Duodenal mucosa (tissue), 2 donors: ENCODE measurements around the gene TBC1D14.
A peak's percentile ranks its signal among the peaks of the same experiment; 100 is the strongest.

Experiments
- H3K27ac ChIP-seq: one replicate; pipeline ENCODE4 v1.7.0; 2013; ENCODE audit warnings: low read depth, low read length
- H3K27me3 ChIP-seq, 2 donors: one replicate each; pipeline ENCODE4 v1.7.0; 2013; ENCODE audit warnings: low read length in 2 of 2, control low read depth in 1 of 2; ENCODE audit not compliant: insufficient read depth in 2 of 2, control insufficient read depth in 1 of 2
- H3K36me3 ChIP-seq, 2 donors: one replicate each; pipeline ENCODE4 v1.7.0; 2013; ENCODE audit warnings: low read length in 2 of 2, control low read depth in 1 of 2; ENCODE audit not compliant: insufficient read depth in 2 of 2, control insufficient read depth in 1 of 2
- H3K4me1 ChIP-seq, 2 donors: one replicate each; pipeline ENCODE4 v1.7.0; 2013; ENCODE audit warnings: low read length in 2 of 2, control low read depth in 1 of 2; ENCODE audit not compliant: insufficient read depth in 2 of 2, control insufficient read depth in 1 of 2
- H3K4me3 ChIP-seq, 2 donors: one replicate each; pipeline ENCODE4 v1.7.0; 2013; ENCODE audit warnings: low read length in 2 of 2, low read depth in 1 of 2
- H3K9ac ChIP-seq, 2 donors: one replicate each; pipeline ENCODE4 v1.7.0; 2013; ENCODE audit warnings: low read length in 2 of 2, low read depth in 1 of 2
- H3K9me3 ChIP-seq, 2 donors: one replicate each; pipeline ENCODE4 v1.7.0; 2013; ENCODE audit warnings: low read length in 2 of 2, control low read depth in 1 of 2; ENCODE audit not compliant: control insufficient read depth in 1 of 2

TBC1D14 gene, protein sequence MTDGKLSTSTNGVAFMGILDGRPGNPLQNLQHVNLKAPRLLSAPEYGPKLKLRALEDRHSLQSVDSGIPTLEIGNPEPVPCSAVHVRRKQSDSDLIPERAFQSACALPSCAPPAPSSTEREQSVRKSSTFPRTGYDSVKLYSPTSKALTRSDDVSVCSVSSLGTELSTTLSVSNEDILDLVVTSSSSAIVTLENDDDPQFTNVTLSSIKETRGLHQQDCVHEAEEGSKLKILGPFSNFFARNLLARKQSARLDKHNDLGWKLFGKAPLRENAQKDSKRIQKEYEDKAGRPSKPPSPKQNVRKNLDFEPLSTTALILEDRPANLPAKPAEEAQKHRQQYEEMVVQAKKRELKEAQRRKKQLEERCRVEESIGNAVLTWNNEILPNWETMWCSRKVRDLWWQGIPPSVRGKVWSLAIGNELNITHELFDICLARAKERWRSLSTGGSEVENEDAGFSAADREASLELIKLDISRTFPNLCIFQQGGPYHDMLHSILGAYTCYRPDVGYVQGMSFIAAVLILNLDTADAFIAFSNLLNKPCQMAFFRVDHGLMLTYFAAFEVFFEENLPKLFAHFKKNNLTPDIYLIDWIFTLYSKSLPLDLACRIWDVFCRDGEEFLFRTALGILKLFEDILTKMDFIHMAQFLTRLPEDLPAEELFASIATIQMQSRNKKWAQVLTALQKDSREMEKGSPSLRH

DNA sequence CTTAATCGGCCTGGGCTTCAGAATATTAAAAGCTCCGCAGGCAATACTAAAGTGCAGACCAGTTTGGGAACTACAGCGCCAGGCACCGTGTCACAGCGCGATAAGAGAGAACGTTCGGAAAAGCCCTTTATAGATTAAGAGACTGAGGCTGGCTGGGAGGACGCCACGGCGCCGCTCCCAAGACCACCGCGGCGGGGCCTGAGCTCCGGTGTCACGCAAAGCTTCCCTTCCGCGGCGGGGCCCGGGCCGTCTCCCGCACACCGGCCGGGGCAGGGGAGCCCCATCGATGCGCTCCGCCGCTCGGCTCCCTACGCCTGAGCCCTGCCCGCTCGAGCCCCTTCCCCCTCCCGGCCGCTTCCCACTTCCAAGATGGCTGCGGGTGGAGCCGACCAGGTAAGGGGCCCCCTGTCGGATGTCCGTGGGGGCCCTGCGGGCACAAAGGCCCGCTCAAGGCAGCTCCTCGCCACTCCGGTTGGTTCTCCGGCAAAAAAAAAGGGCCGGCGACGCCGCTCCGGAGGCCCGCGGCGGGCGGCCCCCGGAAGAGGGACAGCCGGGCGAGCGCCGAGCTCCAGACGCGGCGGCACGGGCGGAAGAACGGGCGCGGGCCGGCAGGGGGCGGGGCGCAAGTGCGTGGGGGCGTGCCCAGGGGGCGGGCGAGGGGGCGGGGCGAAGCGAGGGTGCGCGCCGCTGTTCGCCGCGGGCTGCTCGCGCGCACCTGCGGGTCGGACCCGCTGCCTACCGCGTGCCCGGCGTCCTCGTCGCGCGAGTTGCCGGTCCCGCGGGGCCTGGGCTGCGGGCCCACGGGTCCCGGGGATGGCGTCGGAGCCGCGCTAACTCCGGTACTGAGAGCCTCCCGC lies at the start of gene TBC1D14:
Gene TBC1D14 (plus strand): TSS at position 714 of the 857 bp plus-strand sequence. CDS start 13,564 bp downstream, outside the sequence.
- Histone ChIP-seq H3K36me3 (no peaks in the 10 kb centered on the region), H3K27me3 (no peaks in the 10 kb centered on the region), H3K4me3 (peak within 1 kb of the TSS; percentile 83 to 88), H3K4me1 (peaks cover 29 to 31% of the 10 kb centered on the region in 2 donors), H3K9ac (peak within 1 kb of the TSS; percentile 63 to 75), H3K27ac (peak within 1 kb of the TSS; percentile 97), H3K9me3 (no peaks in the 10 kb centered on the region)

DNA sequence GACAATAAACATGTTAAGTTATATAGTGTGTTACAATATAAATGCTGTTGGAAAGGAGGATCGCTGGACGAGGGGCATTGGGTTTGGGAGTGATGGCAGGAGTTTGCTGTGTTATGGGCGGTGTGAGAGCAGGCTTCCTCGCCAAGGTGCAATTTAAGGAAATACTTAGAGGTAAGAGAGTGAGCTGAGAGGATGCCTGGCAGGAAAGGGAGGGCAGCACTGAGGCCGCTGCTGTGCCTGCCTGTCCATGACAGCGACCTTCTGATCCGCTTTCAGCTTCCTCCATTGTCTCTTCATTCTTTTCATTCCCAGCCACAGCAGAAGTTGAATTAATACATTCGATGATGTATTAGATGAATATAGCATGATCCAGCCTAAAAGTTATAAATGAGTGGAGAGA lies 41.2 kb upstream of the TBC1D14 start:
- peaks cover 24 to 62% of the 10 kb centered on the region in 2 donors for H3K36me3 ChIP-seq
- no peaks in the 10 kb centered on the region for H3K27me3 ChIP-seq
- H3K9ac ChIP-seq, result no peak overlapping the region
- H3K4me3 ChIP-seq, result no peak overlapping the region
- H3K27ac ChIP-seq, result no peak overlapping the region
- H3K4me1 ChIP-seq, result no peaks in the 10 kb centered on the region
- no peaks in the 10 kb centered on the region for H3K9me3 ChIP-seq

DNA sequence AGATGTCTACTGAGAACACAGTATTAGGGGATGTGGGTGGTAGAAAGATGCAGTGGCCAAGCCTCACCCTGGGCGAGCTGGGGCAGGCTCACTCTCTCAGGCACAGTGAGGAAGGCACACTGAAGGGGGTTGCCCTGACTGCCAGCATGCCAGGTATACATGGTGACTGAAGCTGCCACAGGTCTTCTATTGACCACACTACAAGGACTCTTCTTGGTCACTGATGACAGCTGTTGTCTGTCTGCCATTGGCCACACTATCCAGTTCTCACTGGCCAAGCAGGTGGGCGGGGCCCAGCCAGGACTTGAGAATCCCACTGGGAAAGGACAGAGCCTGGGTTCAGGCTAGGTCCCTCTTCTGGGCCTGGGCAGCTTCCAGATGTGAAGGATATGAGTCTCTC lies 39.7 kb upstream of the TBC1D14 start:
- no peaks in the 10 kb centered on the region for H3K27me3 ChIP-seq
- no peak overlapping the region for H3K9ac ChIP-seq
- H3K9me3 ChIP-seq, result no peaks in the 10 kb centered on the region
- H3K4me3 ChIP-seq, result no peak overlapping the region
- peaks cover 0 to 2% of the 10 kb centered on the region in 2 donors for H3K4me1 ChIP-seq
- no peak overlapping the region for H3K27ac ChIP-seq
- H3K36me3 ChIP-seq, result peaks cover 21 to 66% of the 10 kb centered on the region in 2 donors

DNA sequence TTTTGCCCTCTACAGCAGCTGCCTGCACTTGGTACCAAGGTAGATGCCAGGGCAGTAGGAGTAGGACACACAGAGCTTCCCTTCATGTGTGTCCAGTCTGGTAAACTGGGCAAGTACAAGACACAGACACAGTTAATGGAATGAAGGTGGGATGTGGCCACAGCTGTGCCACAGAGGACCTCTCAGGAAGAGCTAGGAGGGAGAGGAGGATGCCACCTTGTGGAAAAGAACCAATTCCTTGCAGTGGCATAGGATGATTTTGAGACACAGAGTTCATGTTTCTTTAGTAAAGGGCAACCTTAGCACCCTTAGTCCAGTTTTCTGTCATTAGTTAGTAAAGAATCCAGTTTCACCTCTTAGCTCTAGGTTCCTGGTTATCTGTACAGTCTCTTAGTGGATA lies 36.3 kb upstream of the TBC1D14 start:
- Histone ChIP-seq H3K36me3 (peaks cover 19 to 68% of the 10 kb centered on the region in 2 donors), H3K27ac (no peak overlapping the region)

DNA sequence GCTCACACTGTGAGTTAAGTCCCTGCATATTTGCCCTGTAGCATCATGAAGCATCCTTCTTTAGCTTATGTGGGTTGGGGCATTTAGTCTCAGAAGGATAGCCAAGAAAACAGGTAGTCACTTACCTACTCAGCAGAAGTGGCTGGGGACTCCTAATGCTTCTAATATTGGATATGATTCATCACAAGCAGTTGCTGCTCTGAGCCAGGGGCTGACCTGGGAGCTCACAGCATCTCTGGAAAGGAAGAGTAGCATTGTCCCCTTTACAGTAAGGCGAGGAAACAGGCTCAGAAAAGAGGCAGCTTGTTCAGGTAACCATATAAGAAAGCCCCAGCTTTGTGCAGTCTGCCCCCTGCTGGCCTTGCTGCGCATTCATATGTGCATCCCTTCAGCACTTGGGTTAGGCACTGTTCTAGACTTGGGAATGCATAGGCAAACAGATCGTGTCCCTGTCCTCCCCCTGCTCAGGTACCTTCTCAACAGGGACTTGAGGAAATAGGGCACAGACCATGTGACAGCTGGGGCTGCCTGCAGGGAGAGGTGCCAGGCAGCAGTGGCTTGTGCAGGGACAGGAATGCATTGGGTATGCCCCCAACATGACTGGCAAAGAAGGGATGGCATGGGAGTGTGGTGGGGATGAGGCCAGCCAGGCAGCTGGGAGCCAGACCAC lies 35.7 kb upstream of the TBC1D14 start:
- H3K4me1 ChIP-seq, result peaks cover 0 to 5% of the 10 kb centered on the region in 2 donors
- no peaks in the 10 kb centered on the region for H3K9me3 ChIP-seq
- H3K36me3 ChIP-seq, result peaks cover 26 to 72% of the 10 kb centered on the region in 2 donors
- H3K4me3 ChIP-seq, result no peak overlapping the region
- no peaks in the 10 kb centered on the region for H3K27me3 ChIP-seq
- H3K9ac ChIP-seq, result no peak overlapping the region
- no peak overlapping the region for H3K27ac ChIP-seq

More for the DNA sequence above, 36.3 kb upstream of the TBC1D14 start:
- Histone ChIP-seq H3K9ac (no peak overlapping the region), H3K4me1 (peaks cover 0 to 5% of the 10 kb centered on the region in 2 donors), H3K4me3 (no peak overlapping the region), H3K27me3 (no peaks in the 10 kb centered on the region), H3K9me3 (no peaks in the 10 kb centered on the region)

DNA sequence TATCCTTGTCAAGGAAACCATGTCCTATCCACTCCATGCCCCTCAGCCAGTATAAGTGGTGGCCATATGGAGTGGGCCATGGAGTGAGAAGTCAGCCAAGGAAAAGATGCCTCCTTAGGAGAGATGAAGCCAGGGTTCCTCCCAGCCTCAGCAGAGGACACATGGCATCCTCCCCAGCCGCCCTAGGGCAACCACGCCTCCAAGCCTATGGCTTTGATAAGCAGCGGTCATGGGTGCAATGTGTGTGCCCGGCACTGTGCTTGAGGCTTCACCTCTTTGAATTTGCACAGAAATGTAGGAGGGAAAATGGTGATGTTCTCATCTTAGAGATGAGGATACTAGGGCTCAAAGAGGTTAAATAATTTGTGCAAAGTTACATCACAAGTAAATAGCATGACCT lies 34.6 kb upstream of the TBC1D14 start:
- no peaks in the 10 kb centered on the region for H3K9me3 ChIP-seq
- no peak overlapping the region for H3K9ac ChIP-seq
- H3K4me3 ChIP-seq, result no peak overlapping the region
- H3K27me3 ChIP-seq, result no peaks in the 10 kb centered on the region
- H3K4me1 ChIP-seq, result peaks cover 0 to 5% of the 10 kb centered on the region in 2 donors
- peaks cover 32 to 79% of the 10 kb centered on the region in 2 donors for H3K36me3 ChIP-seq
- no peak overlapping the region for H3K27ac ChIP-seq

DNA sequence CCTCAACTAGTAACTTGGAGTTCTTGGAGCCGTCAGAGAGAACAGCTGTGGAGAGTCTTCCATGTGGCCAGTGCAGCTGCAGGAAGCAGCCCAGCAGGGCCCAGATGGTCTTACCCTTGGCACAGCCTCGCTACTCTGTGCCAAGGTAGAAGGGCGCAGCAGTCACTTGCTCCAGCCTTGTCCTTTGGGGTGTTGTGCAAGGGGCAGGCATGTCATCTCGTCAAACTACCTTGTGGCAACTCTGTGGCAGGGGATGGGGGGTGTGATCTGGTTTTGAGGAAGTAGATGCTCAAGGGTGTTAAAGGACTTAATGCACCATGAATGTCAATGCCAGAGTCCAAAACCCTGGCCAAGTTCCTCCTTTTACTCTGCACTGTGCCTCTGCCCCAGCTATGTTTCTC lies 34.2 kb upstream of the TBC1D14 start:
- Histone ChIP-seq H3K4me3 (no peak overlapping the region), H3K4me1 (peaks cover 0 to 5% of the 10 kb centered on the region in 2 donors), H3K27ac (no peak overlapping the region), H3K9ac (no peak overlapping the region), H3K9me3 (no peaks in the 10 kb centered on the region), H3K27me3 (no peaks in the 10 kb centered on the region), H3K36me3 (peaks cover 34 to 82% of the 10 kb centered on the region in 2 donors)

DNA sequence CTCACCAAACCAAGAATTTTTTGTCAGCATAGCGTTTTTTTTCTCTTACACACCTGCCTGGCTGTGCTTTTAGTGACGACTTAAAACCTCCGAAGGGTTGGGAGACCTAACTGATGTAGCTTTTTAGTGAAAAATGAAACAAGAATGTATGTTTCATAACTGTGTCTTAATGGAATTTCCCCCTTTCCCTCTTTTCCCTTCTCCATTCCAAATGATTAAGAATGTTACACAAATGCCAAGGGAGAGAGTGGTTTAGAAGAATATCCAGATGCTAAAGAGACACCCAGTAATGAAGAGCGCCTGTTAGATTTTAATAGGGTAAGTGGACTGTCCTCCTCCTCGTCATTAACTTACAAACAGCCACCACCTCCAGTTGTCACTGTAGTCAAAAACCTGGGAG lies 33.2 kb upstream of the TBC1D14 start:
- H3K9ac ChIP-seq, result no peak overlapping the region
- H3K36me3 ChIP-seq, result peaks cover 38 to 91% of the 10 kb centered on the region in 2 donors
- H3K4me1 ChIP-seq, result peaks cover 0 to 5% of the 10 kb centered on the region in 2 donors
- H3K27ac ChIP-seq, result no peak overlapping the region
- no peak overlapping the region for H3K4me3 ChIP-seq
- no peaks in the 10 kb centered on the region for H3K9me3 ChIP-seq
- no peaks in the 10 kb centered on the region for H3K27me3 ChIP-seq

DNA sequence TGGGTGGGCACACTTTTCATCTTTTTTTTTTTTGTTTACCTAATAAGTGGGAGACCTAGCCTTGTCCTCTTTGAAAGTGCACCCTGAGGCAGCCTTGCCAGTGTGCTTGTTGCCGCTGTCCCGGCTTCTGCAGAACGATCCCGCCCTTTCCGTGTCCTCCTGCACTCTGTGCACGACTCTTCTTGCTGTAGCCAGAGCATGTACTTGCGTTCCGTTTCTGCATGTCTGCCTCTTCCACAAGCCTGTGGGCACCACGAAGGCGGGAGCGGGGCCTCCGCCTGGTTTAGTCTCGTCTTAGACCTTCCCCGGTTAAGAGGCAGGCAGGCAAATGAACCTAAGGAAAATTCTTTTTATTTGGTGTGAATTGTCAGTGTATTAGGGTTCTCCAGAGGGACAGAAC lies 32.6 kb upstream of the TBC1D14 start:
- no peak overlapping the region for H3K9ac ChIP-seq

More for the DNA sequence above, 32.6 kb upstream of the TBC1D14 start:
- H3K36me3 ChIP-seq, result peaks cover 38 to 92% of the 10 kb centered on the region in 2 donors
- no peak overlapping the region for H3K27ac ChIP-seq
- H3K9me3 ChIP-seq, result no peaks in the 10 kb centered on the region
- peaks cover 0 to 5% of the 10 kb centered on the region in 2 donors for H3K4me1 ChIP-seq
- no peak overlapping the region for H3K4me3 ChIP-seq
- H3K27me3 ChIP-seq, result no peaks in the 10 kb centered on the region
